Activated effector memory CD4-positive, alpha-beta T cell treated with anti-CD3 and anti-CD28 coated beads, Interleukin-2, amount 50 U/mL, for 16 hours (primary cell): ENCODE data around the gene RAPH1.
"Not testable (repeated sequence)": the region's sequence is repeated elsewhere in the genome, so short reads cannot be mapped to it uniquely, and the experiment has no call there.

Experiments used
- DNase-seq: peaks from one replicate; pipeline ENCODE4 v3.0.0-alpha.2; 2020

Gene RAPH1

DNA sequence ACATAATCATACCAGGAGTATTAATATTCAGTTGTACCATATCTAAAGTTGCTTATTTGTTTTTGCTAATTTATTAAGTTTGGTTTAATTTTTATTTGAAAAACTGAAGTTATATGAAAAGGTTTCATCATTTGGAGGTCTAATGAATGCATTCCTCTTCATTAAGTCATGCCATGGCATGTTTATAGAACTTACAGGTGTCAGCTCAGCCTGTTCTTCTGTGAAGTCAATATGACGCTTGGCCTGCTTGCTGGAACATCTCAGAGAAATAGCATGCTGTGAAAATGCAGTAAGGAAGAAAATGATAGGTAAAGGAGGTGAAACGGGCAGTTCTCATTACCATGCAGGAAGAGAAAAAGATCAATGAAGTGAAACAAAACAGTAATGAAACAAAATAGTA lies 58.2 kb downstream of the RAPH1 start:
- no peak for DNase-seq

DNA sequence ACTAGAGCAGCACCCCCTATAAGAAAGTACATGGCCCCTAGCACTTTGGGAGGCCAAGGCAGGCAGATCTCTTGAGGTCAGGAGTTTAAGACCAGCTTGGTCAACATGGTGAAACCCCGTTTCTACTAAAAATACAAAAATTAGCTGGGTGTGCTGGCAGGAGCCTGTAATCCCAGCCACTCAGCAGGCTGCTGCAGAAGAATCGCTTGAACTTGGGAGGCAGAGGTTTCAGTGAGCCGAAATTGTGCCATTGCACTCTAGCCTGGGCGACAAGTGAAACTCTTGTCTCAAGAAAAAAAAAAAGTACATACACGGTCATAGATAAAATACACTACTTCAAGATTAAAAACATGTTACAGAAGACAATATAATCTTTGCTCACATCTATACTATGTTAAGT lies 63.8 kb downstream of the RAPH1 start:
- DNase-seq, result no peak

DNA sequence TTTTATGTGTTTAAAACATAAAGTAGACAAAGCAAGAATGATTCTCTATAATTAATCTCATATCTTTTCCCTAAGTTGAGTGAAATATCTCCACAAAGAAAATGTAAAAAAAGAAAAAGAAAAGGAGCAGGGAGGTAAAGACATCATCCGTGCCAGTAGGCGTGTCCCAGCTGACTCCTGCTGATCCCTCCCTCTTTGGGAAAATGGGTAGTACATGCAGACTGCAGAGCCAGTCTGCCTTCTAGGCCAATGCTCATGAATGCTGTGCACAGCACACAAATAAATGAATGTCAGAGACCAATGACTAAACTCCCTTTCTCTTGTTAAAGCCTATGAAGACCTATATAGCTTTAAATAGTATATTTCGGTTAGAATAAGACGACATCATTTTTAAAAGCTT lies 64.7 kb downstream of the RAPH1 start:
- no peak for DNase-seq

DNA sequence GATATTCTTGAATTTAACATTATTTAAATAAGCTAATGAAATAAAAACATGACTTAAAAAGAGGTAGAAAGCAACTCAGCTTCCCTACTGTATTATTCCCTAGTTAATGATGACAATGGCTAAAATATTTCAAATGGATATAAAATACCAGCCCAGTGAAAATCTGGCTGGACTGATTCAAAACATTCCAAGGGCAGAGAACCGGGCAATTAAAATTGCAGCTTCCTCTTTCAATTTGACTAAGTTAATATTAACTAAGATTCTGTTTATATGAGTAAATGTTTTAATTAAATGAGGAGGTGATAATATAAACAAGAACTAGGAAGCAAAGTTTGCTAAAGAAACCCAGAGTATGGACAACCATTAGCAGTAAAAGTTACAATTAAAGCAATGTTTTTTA lies 65.6 kb downstream of the RAPH1 start:
- DNase-seq, result no peak

DNA sequence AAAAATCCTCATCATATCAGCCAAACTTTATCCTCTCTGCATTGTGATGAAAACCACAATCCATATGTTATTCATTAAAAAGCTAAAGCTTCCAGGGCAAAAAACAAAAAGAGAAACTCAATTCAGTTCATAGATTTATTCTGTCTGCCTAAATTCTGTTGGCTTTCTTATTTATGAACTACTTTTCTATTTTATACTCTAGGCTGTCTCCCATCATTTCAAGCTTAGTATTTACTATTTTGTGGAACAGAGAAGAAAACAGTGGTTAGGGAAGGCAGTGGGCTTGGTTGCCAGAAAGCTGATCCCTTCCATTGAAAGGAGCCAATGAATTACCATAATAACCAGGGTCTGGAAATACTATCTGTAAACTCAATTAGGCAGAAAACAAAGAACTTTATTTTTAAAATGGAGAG lies 71.8 kb downstream of the RAPH1 start:
- no peak for DNase-seq

DNA sequence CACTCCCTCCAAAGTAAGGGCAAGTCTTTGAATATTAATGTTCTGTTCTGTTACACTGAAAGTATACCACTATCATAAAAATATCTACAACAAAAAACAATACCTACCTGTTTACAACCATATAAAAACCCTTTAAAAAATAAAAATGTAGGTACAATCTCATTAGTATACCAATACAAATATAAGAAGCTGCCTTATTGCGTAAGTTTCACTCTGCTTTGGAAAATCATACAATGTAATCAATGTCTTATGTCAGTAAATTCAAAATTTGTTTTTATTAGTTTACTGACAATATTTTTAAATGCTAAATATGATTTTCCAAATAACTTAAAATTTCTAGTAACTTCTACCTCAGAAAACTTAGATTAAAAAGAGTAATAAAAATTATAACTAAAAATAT lies 72.8 kb downstream of the RAPH1 start:
- no peak for DNase-seq

DNA sequence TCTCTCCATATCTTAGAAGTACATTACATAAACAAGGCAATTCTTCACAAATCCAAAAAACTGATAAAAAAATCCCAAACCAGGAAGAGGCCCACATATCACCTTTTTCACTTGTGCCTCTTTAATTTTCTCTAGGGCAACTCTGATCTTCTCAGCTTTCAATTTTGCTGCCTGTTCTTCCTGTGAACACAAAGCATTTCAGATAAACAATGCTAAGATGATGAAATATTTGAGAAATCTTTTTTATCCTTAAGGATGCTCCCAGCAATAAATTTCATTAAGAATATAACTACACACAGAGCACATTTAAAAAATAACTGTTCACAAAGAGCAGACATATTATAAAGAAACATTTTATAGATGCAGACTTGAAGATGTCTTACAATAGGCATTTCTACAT lies 73.4 kb downstream of the RAPH1 start:
- no peak for DNase-seq

DNA sequence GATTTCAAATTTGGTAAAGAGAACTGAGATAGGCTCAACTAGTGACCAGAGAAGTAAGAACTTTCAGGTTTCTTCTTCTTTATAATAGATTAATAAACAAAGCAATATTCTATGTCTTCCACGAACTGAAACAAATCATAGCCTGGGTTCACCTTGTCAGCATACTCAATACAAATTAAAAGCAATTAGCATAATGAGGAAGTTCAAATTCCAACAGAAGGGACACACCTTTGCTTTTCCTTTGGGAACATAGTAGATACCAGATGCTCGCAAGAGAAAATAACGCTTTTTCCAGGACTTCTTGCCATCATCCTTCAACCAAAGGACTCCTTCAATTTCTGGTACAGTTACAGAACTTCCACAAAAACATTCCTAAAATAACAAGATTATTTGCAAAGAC lies 79.9 kb downstream of the RAPH1 start:
- DNase-seq, result no peak

DNA sequence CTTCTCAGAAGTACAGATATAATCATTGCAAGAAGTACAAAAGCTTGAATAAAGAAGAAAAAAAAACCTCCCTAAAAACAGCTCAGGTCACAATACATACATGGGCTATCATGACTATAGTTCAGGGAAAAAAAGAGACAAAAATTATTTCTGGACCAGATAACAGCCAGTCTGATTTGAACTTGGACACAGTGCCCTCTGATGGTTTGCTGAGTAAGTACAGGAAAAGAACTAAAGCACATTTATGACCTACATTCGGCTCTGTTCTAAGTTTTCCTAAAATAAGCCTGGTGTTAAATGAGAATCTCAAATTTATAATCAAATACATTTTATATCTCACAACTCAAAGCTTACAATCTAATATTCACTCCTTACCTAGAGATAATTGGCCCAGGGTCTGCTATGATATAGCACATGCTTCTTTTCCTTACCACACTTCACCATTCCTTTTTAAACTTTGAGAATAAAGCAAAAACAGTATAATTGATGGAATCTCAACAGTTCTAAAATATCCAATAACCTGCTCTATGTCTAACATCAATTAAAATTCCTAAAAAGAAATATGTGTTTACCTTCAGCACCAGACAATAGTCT lies 81.1 kb downstream of the RAPH1 start:
- no peak for DNase-seq

DNA sequence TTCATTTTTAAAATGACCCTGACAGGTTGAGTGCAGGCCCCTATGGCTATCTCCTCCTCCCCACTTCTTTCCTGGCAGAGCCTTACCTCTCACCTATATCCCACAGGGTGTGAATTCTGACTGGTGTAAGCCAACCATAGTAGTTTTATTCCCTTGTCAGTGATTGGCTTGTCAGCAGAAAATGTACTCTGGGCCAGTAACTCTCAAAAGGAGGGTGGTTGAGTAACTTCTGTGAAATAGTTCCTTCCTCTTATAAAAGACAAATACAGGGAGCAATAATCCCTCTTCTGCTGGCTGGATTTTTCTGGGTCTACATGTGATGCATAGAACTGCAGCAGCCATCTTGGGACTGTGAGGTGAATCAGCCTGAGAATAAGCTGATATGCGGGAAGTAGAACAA lies 83.4 kb downstream of the RAPH1 start:
- DNase-seq, result no peak

DNA sequence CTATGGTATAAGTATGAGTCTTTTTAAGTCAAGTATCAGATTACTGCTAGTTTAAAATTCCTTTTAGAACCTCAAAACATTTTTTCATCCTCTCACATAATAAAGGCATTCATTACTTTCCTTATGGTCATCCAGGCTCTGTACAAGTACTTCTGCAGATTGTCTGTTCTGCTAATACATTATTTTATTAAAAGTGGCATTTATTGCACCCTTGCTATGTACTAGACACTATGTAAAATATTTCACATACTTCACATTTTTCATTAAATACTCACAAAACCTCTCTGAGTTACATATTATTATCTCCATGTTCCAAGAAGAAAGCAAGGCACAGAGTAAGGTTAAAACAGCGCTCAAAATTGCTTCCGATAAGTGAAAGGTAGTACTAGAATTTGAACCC lies 84.1 kb downstream of the RAPH1 start:
- no peak for DNase-seq

DNA sequence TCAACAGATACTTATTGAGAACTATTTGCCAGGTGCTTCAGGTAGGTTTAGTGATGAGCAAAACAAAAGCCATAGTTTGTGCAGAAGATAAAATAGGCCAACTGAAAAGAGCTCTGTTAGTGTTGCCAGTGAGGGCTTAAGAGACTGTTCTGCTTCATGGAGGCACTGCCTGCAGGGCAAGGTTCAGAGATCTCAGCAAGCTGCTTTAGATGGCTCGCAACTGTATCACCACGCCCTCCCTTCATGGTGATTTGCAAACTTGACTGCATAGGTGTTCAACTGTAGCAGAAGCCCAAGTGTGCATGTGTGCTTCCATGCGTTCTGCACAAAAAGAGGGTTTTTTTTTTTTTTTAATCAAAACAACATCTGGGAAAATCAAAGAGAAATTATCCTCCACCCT lies 84.5 kb downstream of the RAPH1 start:
- DNase-seq, result no peak

DNA sequence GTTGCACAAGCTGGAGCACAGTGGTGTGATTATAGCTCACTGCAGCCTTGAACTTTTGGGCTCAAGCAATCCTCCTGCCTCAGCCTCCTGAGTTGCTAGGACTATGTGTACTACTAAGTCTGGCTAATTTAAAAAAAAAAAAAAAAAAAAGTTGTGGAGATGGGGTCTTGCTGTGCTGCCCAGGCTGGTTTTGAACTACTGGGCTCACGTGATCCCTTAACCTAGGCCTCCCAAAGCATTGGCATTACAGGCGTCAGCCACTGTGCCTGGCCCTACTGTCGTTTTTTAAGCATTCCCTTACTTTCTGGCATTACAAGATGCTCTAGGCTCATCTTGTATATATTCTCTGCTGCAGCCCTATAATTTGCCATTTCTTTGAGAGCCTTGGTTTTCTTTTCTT lies 88.3 kb downstream of the RAPH1 start:
- no peak for DNase-seq

DNA sequence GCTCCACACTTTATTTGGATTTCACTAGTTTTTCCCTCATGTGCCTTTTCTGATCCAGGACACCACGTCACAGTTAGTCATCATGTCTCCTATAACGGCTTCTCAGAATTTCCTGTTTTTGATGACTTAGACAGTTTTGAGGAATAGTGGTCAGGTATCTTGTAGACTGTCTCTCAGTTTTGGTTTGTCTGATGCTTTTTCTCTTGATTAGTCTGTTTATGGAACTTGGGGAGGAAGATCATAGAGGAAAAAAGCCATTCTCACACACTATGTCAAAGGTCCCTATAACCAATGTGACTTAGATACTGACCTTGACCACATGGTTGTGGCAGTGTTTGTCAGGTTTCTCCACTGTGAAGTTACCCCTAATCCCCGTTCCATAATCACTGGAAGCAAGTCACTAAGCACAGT lies 89.0 kb downstream of the RAPH1 start:
- DNase-seq, result no peak

DNA sequence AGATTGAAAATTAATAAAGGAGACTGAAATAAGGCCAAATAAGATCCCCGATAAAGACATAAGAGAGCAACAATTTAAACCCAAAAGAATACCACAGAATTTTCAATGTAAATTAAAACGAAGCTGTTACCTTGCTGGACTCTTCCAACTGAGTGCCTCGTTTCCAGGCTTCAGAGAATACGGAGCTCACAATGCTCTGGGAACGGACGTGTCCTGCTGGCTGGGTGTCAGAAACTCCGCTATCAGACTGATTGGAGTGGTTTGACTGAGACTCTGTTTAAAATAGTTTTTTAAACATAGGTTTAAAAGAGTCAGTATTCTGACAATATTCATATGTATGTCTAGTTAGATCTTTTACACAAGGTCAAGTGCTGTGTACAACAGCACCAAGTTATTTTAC lies 90.4 kb downstream of the RAPH1 start:
- no peak for DNase-seq

DNA sequence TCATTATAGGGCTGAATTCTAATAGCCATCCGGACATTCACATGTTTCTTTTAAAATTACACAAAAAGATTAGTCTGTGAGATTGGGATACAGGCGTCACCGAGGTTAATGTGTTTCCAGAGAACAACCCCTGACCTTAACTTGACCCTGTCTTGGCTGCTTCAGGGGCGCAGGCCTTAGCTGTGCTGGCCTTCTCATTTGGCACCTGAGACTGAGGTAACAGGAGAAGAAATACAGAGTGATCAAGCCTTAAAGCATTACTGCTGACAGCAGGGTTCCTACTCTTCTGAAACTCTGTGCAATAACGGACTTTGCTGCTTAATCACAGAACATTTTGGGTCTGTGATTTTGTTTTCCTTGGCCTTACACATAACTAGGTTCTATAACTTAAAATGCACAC lies 92.6 kb downstream of the RAPH1 start:
- DNase-seq, result no peak

DNA sequence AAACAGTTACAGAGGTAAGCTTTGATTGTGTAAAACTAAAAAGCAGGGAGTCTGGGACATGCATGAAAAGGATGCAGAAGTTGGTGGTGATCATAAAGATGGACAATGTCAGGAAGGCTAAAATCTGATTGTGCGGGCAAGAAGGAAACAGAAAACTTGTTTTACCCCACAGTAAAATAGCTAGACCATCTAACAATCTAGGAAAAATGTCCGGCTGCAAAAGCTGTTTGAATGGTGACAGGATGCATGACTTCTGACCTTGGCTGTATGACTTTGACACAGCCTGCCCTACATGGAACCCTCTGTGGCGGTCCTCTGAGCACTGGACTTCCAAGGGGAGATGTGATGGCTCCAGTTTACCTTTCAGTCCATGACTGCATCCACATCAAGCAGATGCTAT lies 93.6 kb downstream of the RAPH1 start:
- DNase-seq, result no peak

DNA sequence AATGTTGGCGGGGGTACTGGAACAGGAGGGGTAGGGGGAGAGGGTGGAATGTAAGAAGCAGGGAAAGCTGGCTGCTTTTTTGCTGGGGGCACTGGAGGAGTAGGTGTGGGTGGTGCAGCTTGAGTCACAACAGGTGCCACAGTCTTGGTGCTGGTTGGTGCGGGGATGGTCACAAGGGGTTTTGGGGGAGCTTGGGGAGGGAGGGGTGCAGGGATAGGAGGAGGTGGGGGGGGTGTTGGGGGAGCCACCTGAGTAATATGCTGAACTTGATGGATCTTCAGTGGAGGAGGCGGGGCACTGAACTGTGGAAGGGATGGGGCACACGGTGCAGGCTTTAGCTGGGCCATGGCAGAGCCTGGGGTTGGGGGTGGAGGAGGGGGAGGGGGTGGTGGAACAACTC lies 94.4 kb downstream of the RAPH1 start:
- DNase-seq, result no peak

DNA sequence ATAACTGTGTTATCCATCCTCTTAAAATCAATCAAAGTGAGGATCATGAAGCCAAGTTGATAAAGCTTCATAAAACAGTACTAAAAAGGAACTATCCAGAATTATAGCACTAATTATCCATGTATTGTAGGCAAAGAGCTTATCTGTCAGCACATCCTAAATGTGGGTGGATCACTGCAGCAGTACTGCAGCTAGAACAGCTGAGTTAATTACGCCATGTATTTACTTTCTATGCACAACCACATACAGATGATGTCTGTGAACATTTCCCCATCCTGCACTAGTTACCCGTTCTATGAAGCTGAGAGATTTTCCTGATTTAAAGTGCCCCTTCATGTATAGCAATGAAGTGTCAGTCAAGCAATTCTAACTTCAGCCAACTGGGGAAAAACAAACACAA lies 96.6 kb downstream of the RAPH1 start:
- DNase-seq, result no peak

DNA sequence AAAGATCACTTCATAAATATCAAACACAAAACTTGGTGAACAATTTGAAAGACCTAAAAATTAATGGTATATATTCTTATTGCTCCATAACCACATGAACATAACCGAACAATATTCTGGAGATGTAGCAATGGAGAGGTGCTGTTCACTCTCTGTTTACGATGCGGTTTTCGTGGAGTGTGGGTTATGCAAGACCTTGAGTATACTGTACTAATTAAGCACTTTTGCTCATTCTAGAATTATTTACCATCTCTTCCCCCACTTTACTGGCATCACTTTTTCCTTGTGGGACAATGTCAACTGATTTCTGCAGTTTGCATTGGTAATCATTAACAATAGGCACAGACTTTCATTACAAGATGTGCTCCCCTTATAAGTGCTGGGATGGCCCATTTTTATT lies 97.6 kb downstream of the RAPH1 start:
- DNase-seq, result no peak

DNA sequence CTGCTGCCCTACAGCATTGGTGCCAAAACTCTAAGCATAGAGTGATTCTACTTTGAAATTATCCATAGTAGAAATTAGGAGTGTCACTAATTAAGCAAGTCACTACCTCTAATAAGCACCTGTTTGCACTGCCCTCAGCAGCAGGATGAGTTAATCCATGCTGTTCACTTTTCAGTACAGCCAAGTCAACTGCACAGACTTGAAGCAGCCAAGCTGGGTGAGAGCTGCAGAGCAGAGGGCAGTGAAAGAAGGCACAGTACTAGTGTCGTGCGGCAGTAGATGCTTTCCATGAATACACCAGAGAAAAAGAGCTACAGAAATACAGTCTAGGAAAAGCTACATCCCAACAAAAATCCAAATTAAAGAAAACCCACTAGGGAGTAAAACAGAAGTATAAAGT lies 98.6 kb downstream of the RAPH1 start:
- no peak for DNase-seq

DNA sequence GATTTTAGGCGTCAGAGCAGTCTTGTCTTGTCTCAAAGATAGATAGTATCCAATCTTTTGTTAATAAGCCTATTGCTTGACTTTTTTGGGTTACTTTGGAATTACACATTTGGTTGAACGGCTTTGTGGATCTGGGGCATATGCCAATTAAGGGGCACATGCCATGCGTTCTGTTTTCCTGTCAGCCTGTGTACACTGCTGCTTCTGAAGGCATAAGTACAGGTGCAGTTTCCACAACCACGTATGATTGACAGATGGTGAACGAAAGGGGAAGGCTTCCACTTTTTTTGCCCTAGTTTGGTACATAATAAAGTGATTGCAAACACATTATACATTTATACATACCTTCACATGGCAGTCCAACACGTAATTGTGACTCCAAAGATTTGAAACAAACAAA lies 102.3 kb downstream of the RAPH1 start:
- DNase-seq, result no peak

DNA sequence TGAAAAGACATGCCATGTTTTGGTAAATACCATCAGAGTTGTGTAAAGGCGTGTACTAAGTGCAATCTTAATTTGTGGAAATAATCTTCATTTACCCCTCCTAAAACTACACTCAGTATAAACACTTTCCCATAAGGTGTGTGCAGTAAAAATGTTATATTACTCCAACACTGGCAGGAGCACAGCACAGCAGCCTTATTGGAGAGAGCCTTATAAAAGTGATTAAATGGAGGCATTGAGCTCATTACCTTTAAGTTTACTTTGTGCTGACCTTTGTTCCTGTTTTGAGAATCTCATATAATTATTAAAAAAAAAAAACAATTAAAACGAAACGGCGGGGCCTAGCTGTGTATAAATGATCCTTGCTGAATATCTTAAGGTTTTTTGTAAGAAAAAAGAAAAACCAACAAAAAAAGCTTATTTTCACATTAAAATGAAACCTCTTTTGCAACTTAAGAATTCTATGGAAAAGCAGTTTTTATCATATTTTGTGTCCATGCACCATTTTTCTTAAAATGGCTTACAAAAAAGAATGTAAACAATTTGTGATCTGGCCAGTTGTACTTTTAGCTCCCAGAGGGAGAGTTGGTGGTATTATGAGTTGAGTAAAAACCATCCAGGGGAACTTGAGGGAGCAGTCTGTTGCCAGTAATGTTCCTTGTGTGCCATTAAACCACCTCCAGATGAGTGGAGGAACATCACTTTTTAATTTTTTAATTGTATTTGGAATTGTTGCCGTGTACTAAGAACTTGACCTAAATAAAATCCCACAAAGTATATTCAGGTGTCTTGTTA lies 103.5 kb downstream of the RAPH1 start:
- no peak for DNase-seq

DNA sequence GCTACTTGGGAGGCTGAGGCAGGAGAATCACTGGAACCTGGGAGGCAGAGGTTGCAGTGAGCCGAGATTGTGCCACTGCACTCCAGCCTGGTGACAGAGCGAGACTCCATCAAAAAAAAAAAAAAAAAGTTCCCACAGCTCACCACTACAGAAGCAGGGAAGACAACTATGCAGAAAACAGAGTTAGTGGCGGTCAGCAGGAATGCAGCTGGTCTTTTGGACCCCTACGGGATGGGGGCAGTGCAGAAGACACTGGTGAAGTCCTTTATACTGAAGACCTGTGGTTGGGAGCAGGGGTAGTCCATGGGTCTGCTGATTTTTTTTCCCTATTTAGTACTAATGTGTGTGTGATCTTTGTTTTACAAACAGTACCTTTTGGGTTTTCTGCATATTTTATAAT lies 105.5 kb downstream of the RAPH1 start:
- not testable (repeated sequence) for DNase-seq

DNA sequence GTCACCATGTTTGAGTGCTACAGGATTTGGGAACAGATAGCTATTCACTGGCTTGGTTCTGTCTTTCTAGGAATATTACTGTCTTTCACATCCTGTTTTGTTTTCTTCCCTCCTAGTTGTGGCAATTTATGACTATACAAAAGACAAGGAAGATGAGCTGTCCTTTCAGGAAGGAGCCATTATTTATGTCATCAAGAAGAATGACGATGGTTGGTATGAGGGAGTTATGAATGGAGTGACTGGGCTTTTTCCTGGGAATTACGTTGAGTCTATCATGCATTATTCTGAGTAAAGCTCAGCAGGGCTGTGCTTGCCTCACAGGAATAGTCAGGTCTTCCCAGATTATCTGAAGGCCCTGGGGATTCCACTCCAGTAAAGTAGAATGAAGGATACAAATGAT lies 108.0 kb downstream of the RAPH1 start:
- no peak for DNase-seq
